Measurements from ENCODE around the gene PFDN5.

DNA sequence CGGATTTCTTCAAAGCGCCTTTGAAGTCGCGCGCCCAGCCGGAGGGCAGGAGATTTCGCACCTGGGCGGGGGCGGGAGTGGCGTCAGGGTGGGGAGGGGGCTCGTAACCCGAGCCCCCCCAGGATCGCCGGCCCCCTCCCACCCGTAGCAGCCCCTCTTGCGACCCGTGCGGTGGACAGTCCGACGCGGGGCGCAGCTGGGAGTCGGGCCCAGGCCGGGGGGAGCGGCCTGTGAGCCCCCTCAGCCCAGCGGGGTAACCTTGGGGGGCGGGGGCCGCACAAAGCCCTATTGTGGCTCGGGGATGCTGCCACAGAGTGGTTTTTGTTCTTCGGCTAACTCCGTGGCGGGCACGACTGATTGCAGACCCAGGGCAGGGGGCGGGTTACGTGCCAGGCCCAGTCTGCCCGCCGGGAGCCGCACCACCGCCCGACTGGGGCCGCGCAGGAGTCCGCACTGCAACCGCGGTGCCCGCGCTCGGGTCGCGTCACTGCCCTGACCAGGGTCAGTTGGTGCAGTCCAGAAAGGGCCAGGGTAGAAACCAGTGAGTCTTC, 30.2 kb downstream of the PFDN5 start:
- TF ChIP-seq, protein P1, sequence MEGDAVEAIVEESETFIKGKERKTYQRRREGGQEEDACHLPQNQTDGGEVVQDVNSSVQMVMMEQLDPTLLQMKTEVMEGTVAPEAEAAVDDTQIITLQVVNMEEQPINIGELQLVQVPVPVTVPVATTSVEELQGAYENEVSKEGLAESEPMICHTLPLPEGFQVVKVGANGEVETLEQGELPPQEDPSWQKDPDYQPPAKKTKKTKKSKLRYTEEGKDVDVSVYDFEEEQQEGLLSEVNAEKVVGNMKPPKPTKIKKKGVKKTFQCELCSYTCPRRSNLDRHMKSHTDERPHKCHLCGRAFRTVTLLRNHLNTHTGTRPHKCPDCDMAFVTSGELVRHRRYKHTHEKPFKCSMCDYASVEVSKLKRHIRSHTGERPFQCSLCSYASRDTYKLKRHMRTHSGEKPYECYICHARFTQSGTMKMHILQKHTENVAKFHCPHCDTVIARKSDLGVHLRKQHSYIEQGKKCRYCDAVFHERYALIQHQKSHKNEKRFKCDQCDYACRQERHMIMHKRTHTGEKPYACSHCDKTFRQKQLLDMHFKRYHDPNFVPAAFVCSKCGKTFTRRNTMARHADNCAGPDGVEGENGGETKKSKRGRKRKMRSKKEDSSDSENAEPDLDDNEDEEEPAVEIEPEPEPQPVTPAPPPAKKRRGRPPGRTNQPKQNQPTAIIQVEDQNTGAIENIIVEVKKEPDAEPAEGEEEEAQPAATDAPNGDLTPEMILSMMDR (conservative IDR thresholded peaks at IDR 0.05; ENCODE audit: low read length) = no peak
- no peak for TF ChIP-seq EZH2phosphoT487 (IDR thresholded peaks at IDR 0.05; ENCODE audit: borderline replicate concordance, low read depth, low read length)
